Measurements from ENCODE around the gene TRDMT1.

GRCh38 chr10:17240096-17240495, 38.6 kb upstream of the TRDMT1 start:
- TF ChIP-seq POLR2AphosphoS5 (IDR thresholded peaks at IDR 0.05) (no peak), POLR2A (IDR thresholded peaks at IDR 0.05) (no peak), CTCF (IDR thresholded peaks at IDR 0.05 in 8 of 11, conservative IDR thresholded peaks at IDR 0.05 in 3 of 11) (no peak)
